Measurements from ENCODE around the gene FNDC1. TPM values are rescaled to one million over a fixed set of nuclear protein-coding genes. Genes with fewer than 3 reads are reported as not detected.

FNDC1 gene
- total RNA-seq, 2 donors from 2014 or later, result 0.52 TPM; not detected in 1

GRCh38 chr6:159321267-159321666, 152.1 kb downstream of the FNDC1 start:
- no peak overlapping the region for H3K4me3 ChIP-seq
- no peaks in the 10 kb centered on the region for H3K4me1 ChIP-seq
- H3K27me3 ChIP-seq, result no peaks in the 10 kb centered on the region
- intact Hi-C loops (cut with DNase I), result no loop called here
- DNase-seq (no peak), ATAC-seq (no peak)
- TF ChIP-seq, protein P1, sequence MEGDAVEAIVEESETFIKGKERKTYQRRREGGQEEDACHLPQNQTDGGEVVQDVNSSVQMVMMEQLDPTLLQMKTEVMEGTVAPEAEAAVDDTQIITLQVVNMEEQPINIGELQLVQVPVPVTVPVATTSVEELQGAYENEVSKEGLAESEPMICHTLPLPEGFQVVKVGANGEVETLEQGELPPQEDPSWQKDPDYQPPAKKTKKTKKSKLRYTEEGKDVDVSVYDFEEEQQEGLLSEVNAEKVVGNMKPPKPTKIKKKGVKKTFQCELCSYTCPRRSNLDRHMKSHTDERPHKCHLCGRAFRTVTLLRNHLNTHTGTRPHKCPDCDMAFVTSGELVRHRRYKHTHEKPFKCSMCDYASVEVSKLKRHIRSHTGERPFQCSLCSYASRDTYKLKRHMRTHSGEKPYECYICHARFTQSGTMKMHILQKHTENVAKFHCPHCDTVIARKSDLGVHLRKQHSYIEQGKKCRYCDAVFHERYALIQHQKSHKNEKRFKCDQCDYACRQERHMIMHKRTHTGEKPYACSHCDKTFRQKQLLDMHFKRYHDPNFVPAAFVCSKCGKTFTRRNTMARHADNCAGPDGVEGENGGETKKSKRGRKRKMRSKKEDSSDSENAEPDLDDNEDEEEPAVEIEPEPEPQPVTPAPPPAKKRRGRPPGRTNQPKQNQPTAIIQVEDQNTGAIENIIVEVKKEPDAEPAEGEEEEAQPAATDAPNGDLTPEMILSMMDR (IDR thresholded peaks at IDR 0.05), result no peak
- TF ChIP-seq POLR2A (IDR thresholded peaks at IDR 0.05), result no peak
- H3K27ac ChIP-seq, result no peak overlapping the region
- no peaks in the 10 kb centered on the region for H3K36me3 ChIP-seq (replicated peaks in 1 of 2; ENCODE audit: insufficient read depth in 1 of 2, low read depth in 2 of 2)
- H3K9me3 ChIP-seq, result no peaks in the 10 kb centered on the region
- WGBS, 2 donors, result 79 to 85% methylated on average over 3 to 4 of the region's 4 CpGs

Other genes with a start within 250 kb of the FNDC1 start
- gene RSPH3, start 169.2 kb upstream of the FNDC1 start, total RNA-seq, result 1 to 10 TPM; 5.3 to 7.0 TPM
- 1 to 10 TPM in 1 of 2 donors, under 1 TPM in 1; 0.99 to 2.3 TPM for gene TAGAP, start 124.4 kb upstream of the FNDC1 start, total RNA-seq